Endothelial cell of umbilical vein (primary cell): ENCODE results near the gene PLPP2.

Source experiments
- CTCF ChIP-seq, 2 donors: IDR thresholded peaks; 1 replicate in 1 of 2; 2 replicates in 1 of 2; pipeline ENCODE4 v1.5.1; 2011; ENCODE audit warnings: low read length in 2 of 2, mild to moderate bottlenecking in 2 of 2, moderate library complexity in 2 of 2, control low read depth in 1 of 2, inconsistent platforms in 1 of 2, low read depth in 1 of 2; ENCODE audit not compliant: insufficient read depth in 1 of 2; ENCODE audit errors: extremely low read depth in 1 of 2
- FOS ChIP-seq: IDR thresholded peaks from 2 replicates; pipeline ENCODE4 v1.6.1; 2011; ENCODE audit warnings: mild to moderate bottlenecking, low read length, moderate library complexity, borderline replicate concordance; ENCODE audit not compliant: insufficient read depth
- POLR2A ChIP-seq: IDR thresholded peaks from 2 replicates; pipeline ENCODE4 v1.6.1; 2012; ENCODE audit warnings: low read depth, mild to moderate bottlenecking, control low read depth, low read length
- POLR2AphosphoS5 ChIP-seq: IDR thresholded peaks from 2 replicates; pipeline ENCODE4 v1.6.1; 2012; ENCODE audit warnings: low read depth, mild to moderate bottlenecking, control low read depth, low read length, moderate library complexity; ENCODE audit not compliant: insufficient read depth

- TF ChIP-seq FOS (no peak), CTCF (IDR thresholded peaks at IDR 0.05; ENCODE audit: extremely low read depth in 1 of 2, insufficient read depth in 1 of 2, low read depth in 1 of 2, low read length in 2 of 2) (no peak), POLR2A (no peak), POLR2AphosphoS5 (no peak)
These were observed 3.8 kb downstream of the PLPP2 start for GRCh38 chr19:287381-287871.
